Left renal pelvis (tissue), 4 donors: ENCODE measurements around the gene SLC43A2. TPM values are rescaled to one million over a fixed set of nuclear protein-coding genes. Genes with fewer than 3 reads are reported as not detected.
"Not testable (repeated sequence)": the region's sequence is repeated elsewhere in the genome, so short reads cannot be mapped to it uniquely, and the experiment has no call there.

ENCODE experiments used
- DNase-seq, 4 donors: peaks; one replicate each; pipeline ENCODE4 v3.0.0-alpha.2; 2013; ENCODE audit warnings: low read depth in 4 of 4, low spot score in 3 of 4
- polyA plus RNA-seq, 4 donors: library from polyadenylated mRNA; unstranded; fragments of 120-200 nt; gene quantifications; one replicate each; pipeline ENCODE4 v1.2.1, GENCODE V29; 2013; ENCODE audit not compliant: insufficient read length in 4 of 4

Gene SLC43A2
- polyA plus RNA-seq = 10 to 100 TPM in 3 of 4 donors, 1 to 10 TPM in 1; 5.9 to 36.4 (median 26.2) TPM

DNA sequence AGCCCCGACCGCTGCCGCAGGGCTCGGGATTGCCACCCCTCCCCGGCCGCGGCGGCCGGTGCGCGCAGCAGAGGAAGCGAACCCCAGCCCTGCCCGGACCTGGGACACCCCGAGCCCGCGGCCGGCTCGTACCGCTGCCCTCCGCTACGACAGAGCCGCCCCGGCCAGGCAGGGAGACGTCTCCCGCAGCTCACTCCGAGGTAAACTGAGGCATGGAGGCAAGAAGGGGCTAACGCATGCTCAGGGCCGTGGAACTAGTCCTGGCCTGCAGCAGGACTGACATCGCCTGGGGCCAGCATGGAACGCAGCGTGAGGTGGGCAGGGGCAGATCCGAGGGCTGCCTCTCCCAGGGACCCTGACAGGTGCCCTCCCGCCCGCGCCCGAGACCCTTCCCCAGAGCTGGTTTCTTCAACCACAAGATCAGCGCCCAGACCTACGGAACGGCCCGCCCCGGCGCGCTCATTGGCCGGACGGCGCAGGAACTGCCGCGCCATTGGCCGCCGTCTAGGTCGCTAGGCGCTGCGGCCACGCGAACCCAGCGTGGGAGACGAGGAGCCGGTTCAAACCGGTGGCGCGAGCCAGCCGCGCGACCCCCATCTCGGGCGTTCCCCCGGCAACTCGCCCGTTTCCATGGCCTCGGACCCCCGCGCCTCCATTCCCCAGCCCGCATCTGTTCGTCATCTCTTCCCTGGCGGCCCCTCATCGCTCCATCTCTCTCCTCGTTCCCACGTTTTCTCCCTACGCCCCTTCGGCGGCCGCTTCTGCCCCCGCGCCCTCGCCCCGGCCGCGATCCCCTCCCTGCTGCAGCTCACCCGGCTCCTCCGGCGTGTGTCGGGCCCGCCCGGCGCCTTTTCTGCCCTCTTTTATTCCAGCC is at the start of gene SLC43A2:
Gene SLC43A2 (minus strand): TSS at position 853 of the 874 bp plus-strand sequence. CDS start 960 bp downstream, outside the sequence.
- peak in 3 of 4 donors; percentile 73 to 80 (median 78) for DNase-seq

DNA sequence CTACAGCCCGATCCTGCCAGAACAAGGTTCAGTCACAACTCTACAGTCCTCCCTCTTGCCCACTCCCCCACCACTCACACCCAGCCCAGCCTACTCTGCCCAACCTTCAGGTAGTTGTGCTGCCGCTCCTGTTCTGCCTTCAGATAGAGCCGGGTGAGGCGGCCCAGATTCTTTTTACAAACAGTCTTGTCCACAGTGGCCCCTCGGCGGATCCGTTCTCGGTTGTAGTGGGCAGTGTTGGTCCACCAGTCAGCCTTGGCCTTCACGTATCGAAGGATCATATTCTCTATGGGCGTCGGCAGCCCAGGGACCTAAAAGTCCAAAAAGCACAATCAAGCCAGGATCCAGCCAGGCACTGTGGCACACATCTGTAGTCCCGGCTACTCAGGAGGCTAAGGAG is 47.8 kb upstream of the SLC43A2 start:
- no peak for DNase-seq

DNA sequence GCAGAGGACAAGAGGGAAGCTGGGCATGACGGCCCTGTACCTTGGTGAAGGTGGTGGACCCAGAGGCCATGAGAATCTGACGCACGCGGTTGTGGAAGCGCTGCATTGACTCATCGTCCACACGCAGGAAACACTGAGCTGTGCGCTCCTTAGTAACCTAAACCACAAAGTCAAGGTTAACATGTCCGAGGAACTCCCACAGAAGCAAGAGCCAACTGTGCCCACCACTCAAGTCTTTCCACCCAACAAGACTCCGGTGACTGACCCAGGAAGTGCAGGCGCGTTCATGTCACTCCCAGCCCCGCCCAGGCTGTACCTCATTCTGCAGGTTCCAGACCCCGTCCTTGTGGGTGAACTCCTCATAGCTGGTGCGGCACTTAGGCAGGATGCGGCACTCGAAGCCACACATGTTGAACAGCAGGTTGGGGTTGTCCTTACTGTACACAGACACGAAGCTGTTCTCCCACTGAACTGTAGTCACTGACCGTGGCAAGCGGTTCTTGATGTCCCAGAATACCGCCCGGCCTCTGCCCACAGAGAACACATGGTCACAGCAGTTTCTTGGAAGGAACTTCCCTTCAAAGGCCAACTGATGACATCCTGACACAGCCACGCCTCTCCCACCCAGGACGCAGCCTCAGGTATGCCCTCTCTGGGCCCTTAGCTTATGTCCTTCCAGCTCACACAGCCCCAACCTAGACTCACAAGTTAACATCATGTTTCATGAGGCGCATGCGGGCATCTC is 44.6 kb upstream of the SLC43A2 start:
- DNase-seq = no peak

DNA sequence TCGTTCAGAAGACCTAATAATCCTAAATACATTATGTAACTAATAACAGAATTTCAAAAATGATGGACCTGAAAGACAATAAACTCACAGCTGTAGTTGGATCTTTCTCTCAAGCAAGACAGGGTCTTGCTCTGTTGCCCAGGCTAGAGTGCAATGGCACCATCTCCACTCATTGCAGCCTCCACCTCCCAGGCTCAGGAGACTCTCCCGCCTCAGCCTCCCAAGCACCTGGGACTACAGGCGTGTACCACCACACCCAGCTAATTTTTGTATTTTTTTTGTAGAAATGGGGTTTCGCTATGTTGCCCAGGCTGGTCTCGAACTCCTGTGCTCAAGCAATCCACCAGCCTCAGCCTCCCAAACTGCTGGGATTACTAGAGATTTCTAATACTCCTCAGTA is 35.3 kb upstream of the SLC43A2 start:
- not testable (repeated sequence) for DNase-seq

DNA sequence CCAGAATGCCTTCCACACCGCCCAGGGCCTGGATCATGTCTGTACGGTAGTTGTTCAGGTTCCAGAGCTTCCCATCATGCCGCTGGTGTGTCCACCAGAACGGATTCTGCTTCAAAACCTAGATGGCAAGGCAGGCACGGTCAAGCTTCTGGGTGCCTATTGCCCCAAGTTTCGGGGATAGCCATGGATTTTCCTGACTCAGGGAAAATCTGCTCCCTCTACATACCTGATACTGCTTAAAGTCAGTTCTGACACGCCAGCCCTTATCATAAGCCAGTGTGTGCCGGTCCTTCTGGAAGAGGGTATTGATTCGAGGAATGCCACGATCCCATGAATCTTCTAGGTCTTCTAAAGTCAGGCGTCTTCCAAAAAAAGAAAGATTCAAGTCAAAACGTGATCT is 32.4 kb upstream of the SLC43A2 start:
- DNase-seq = no peak

DNA sequence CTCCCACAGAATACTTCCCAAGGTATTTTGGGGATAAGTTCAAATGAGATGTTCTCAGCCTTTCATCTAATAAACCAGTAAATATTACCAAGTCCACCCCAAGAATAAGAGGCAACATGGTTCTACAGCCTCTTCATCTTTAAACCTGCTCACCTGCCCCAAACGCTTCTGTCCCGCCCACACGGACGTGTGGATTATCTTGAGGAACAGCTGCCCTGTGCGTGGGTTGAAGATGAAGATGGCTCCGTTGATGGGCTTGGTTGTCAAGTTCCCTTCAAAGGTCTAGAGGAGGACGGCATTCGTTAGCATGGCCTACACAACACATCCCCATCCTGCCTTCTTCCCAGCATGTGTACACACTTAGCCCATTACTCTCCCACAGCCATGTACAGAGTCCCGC is 29.5 kb upstream of the SLC43A2 start:
- DNase-seq = no peak

DNA sequence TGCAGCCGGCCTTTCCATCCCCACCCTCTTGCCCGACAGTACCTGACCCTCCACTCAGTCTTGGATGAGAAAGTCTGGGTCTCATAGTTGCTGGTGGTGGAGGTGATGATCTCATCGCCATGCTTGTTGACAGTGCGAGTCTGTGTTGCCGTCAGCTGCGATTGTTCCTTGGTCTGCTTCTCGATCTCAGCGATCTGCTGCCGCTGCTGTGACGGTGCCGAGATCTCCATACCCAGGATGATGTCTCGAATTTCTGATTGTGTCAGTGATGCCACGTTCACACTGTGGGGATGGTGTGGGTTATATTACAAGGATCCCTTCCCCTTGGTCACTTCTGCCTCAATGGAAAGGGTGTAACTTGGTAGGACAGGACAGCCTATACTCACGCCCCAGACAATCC is 25.1 kb upstream of the SLC43A2 start:
- no peak for DNase-seq

DNA sequence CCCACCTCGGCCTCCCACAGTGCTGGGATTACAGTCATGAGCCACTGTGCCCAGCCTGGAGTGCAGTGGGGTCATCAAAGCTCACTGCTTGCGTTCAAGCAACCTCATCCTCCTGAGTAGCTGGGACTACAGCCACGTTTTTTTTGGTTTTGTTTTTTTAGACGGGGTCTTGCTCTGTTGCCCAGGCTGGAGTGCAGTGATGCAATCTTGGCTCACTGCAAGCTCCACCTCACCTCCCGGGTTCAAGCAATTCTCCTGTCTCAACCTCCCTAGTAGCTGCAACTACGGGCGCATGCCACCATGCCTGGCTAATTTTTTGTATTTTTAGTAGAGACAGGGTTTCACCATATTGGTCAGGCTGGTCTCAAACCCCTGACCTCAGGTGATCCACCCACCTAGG is 24.2 kb upstream of the SLC43A2 start:
- DNase-seq = not testable (repeated sequence)

DNA sequence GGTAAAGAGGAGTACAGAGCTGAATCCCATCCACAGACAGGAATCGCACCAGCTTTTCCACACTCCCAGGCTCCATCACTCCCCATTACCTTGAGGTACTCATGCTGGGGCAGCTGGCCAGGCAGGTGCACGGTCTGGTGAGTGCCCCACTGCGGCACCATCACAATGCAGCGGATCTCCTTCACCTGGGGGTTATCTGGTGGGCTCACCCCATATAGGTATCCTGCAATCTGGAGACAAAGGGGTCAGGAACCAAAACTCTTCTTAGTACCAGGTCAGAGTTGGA is 22.9 kb upstream of the SLC43A2 start:
- DNase-seq = no peak

DNA sequence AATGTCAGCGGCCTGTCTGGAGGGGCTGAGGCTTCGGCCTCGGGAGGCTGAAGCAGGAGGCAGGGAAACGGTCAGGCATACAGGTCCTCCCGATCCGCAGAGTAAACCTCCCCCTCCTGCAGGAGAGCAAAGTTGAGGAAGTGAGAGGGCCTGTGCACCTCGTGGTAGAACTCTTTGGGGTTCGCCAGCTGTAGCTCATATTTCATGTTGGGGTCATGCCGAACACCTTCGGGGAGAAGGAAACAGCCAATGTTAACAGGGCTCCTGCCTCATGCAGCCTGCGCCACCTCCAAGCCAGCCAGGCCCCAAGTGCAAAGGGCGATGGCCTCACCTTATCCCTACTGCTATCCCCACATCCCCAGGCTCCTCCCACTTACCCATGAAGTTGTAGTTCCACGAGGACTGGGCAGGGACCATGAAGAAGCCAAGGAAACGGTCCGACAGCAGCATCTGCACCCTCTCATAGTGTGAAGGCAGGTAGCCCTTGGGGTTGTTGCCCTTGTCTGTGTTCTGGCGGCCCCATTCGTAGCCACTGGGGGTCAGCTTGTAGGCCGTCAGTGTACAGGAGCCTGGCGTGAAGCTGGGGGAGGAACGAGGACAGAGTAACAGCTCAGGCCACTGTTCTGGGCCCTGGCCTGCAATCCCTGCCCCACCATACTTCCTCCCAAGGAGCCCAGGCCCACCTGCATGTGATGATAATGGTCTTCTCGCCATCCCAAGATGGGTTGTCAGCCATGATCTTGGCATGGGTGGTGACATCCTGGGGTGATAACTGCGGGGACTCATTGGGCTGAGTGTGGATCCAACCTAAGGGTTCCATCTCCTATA is 22.3 kb upstream of the SLC43A2 start:
- no peak for DNase-seq

DNA sequence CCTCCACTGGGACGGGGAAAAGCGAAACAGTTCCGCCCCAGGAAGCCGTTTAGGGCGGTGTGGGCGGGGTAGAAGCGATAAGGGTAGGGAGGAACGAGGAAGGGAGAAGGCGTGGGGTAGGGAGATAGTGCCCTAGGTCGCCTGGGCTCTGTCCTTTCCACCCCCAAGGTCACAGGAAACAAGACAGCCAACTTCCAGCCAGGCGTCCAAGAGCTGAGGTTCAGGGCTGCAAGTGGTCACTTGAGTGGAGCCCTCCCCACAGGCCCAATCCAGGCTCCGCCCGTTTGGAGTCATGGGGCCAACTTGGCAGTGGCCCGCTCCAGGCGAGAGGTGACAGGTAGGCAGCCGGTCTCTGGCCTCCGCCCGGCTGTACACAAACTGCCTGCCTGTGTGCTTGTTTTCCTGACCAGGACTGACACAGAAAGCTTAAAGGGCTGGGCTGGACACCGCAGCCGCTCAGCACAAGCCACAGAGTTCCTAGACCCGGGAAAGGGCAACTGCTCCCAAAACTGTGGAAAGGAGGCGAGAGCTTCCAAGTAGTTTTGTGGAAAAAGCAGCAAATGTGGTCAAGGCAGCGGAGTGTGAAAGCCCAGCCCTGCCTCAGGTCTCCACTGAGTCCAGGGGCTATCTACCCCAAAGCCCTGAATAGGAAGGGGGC is 21.3 kb upstream of the SLC43A2 start, which contains the start of gene RILP:
Gene RILP (minus strand): TSS at position 23 of the 658 bp plus-strand sequence. CDS start 62 bp downstream, outside the sequence.
- no peak for DNase-seq

DNA sequence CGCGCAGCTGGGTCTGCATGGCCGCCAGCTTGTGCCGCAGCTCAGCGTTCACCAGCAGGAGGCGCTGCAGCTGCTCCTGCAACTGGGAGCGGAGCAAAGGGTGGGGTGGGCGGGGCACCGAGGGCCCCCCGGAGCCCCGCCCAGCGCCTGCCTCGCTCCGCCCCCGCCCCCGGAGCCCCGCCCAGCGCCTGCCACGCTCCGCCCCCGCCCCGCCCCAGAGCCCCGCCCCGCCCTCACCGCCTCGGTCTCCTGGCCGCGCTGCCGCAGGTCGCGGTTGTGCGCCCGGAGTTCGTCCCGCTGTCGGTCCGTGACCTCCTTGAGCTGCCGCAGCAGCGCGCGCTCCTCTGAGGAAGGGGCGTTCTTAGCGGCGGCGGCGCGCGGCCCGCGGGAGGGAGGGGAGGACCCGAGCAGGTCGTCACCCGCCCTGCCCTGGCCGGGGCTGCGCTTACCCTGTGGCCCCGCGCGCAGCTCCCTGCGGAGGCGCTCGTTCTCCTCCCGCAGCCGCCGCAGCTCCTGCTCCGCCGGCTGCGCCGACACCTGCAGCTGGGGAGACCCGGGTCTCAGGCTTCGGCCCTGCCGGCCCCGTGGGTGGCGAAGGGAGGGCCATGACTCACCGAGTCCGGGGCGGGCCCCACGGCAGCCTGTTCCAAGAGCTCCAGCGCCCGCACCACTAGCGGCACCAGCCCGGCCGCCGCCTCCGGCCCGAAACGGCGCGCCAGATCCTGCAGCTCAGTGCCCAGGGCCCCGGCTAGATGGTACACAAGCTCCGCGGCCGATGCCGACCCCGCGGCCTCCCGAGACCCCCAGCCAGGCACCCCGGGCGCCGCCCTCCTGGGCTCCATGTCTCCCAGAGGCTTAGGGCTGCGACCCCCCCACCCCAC is 20.6 kb upstream of the SLC43A2 start:
- DNase-seq = peak; percentile 89 to 92 (median 90)

DNA sequence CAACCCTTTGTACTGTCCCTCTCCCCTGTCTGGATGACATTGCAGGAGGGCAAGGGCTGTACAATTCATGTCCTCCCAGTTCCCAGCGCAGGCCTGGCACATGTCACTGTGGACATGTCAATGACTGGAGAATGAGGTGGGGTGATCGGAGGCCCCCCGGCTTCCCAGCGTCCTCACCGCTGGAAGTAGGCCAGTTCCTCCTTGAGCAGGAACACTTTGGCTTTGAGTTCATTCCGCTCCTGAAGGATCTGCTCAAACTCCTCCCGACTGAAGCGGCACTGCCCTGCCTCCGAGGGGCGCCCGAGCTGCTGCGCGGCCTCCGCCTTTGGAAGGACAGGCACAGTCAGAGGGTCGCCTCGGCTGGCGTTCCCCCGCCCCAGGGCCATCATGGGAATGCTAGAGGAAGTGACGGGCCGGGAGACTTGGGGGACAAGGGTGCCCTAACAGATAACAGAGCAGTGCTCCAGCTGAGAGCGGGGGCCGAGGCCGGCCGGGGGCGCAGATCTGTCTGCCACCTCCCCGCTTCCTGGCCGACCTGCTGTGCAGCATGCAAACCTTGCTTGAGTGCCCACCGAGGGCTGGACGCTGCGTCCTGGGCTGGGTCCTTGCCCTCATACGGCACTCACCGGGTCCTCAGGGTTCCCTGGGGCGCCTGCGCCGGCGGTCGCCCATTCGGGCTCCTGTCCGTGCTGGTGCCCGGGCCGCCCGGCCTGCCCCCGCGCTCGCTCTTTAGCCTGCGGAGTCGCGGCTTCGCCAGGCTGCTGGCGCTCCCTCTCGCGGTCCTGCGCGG is 19.7 kb upstream of the SLC43A2 start:
- DNase-seq = no peak

DNA sequence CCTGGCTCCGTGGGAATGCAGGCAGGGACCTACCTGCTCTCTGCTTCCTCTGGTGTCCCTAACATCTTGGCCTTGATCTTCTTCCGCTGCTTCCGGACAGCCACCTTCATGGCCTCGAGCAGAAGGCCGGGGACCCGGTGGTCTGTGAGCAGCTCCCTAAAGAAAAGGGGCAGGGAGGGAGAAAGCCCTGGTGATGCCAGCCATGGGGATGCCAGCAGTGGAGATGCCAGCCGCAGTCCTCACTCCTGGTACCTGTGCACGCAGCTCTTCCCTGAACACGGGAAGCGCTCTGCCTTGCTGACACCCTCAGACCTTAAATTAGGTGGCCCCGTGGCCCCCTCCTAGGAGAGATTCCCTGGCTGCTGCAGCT is 19.2 kb upstream of the SLC43A2 start:
- no peak for DNase-seq

DNA sequence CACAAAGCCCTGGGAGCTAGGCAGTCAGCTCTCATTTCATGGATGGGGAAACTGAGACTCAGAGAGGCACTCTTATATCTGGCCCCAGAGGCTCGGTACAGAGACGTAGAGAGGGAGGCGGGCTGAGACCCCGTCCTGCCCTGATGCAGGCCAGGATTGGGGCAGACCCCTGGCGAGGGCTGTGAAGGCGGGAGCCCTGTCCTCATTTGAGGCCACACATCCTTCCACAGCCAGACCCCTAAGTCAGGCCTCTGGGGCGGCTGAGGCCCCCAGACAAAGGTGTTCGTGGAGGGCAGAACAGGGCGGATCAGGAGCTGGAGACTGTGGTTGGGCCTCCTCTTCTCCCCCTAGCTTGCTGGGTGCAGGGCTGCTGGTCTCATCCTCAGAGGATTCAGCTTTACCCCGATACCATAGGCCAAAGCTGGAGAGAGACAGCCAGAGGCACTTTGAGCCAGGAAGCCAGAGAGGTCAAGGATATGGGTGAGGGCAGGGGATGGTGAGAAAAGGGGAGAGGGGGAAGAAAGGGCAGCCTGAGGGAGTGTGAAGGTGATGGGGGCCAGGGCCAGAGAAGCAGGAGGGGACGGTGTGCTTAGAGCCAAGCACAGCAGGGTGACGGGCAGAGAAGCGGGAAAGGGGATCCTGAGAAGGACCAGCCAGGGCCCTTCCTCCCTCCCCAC is 17.7 kb upstream of the SLC43A2 start:
- DNase-seq = no peak

DNA sequence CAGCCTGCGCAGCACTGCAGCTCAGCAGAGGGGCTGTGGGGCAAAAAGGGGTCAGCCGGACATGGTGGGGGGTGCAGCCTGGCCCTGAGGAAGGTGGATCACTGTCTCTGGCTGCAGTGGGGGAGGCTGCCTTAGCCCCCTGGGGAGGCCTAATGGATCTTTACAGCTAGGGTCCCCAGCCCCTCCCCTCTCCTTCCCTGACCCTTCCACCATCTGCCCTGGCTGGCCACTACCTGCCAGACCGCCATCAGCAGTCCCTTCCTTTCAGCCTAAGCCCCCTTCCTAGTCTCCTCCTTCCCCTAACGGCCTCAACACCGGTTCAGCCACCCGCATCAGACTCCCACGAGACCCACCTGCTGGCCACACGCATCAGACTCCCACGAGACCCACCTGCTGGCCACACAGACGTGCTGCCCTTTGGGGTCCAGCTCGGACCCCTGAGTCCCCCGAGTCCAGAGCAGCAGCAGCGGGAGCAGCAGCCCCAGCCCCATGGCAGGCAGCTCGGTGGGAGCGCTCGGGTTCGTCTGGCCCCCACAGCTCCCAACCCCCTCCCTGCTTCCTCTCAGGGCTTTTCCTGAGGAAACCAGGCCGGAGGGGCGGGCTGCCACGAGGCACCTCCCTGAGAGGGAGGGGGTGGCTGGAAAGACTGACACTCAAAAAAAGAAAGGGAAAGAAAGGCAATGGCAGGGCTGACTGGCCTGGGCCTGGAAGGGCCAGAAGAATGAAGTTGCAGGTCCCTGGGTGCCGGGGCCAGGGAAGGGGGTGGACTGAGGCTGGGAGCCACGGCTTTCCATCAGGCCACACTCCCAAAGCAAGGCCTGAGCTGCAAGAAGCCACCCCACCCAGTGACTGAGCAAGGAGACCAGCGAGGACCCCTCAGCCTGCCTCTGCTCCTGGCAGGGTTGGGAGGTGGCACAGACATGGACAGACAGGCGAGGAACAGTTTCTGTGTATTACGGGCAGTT is 16.9 kb upstream of the SLC43A2 start, which contains the start of gene SCARF1:
Gene SCARF1 (minus strand): TSS at position 526 of the 965 bp plus-strand sequence. CDS start 35 bp downstream, at position 491.
- DNase-seq = no peak
